NCI-H1048 (cell line): ENCODE results near the gene GRM8.

Experiments used
- DNase-seq: peaks from one replicate; lab custom pipeline; 2025; lab: John Stamatoyannopoulos, UW

The GRM8 gene

DNA sequence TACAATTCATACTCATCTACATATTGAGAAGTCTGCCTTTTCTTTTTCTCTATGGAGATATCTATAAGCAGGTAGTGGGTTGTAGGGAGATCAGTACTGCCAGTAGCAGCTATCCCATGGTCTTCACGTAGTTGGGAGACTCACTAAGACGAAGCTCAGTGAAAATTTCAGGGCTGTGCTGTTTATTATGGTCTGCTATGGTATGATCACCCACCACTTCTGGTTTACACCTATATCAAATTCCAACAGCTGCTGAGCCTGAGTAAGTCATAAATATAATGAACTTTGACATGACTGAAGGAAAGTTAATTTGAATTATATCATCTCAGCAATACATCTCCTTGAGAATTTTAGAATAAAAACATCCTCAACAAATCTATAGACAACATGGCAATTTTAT is 741.7 kb downstream of the GRM8 start:
- DNase-seq, result no peak

DNA sequence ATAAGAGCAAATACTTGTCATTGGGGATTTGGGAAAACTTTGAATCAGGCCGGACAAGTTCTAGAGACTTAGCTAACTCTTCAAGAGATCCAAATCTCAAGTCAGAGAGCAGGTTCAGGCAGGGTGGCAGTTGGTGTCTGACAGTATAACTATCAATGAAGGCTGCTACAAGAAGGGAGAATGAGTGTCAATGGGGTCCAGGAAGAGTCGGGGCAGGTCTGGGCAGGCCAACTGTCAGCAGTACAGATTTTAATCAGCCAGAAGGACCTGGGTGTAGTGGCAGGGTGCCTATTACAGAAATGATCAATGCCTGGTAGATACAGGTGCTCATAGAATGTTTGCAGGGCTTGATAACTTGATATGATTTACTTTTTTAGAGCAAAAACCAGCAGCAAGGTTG is 751.1 kb downstream of the GRM8 start:
- no peak for DNase-seq

DNA sequence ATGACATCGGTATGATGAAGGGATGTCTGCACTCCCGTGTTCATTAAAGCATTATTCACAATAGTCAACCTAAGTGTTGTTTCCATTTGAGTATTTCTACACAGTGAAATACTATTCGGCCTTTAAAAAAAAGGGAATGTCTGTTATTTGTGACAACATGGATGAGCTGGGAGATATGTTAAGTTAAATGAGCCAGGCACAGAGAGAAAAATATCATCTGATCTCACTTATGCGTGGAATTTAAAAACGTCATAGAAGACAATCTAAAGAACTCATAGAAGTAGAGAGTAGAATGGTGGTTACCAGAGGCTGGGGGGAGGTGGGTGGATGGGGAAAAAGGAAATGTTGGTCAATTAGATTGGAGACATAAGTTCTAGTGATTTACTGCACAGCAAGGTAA is 753.3 kb downstream of the GRM8 start:
- no peak for DNase-seq

GRCh38 chr7:126495733-126496132 is 757.0 kb downstream of the GRM8 start:
- DNase-seq, result no peak

DNA sequence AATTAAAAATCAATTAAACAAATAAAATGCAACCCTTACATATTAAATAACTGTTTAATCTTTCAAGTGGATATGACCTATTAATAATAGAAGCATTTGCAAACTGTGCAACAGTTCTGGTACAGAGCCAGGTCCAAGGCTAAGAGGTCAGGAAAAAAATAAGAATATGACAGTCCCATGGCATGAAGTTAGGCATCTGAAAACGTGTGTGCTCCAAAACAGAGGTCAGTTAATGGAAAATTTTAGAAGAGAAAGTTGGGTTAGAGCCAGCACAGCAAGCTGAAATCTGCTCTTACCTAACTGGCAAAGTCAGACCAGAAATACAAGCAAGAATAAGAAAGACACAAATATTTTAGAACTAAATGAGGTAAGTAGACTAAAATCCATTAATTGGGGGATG is 757.7 kb downstream of the GRM8 start:
- no peak for DNase-seq

- DNase-seq, result no peak
Observed at GRCh38 chr7:126493801-126494200, 758.9 kb downstream of the GRM8 start.

GRCh38 chr7:126489874-126490273 is 762.9 kb downstream of the GRM8 start:
- no peak for DNase-seq

- no peak for DNase-seq
Observed at GRCh38 chr7:126487728-126488442, 764.9 kb downstream of the GRM8 start.

DNA sequence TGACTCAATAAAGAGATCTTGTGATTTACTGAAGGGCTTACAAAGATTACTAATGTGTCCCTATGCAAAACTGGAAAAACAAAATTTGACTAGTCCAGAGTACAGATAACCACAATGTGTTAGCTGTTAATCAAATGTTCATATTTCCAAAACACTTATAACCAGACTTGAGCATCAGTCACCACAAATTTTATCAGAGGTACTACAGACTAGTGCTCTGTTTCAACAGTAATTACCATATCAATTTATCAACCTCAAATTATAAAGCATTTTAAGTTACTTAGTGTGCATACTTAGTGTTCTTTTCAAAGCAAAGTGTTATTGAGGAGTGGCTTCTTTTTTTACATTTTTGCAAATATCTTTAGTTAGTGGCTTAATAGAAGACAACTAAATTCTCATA is 765.9 kb downstream of the GRM8 start:
- DNase-seq, result no peak

DNA sequence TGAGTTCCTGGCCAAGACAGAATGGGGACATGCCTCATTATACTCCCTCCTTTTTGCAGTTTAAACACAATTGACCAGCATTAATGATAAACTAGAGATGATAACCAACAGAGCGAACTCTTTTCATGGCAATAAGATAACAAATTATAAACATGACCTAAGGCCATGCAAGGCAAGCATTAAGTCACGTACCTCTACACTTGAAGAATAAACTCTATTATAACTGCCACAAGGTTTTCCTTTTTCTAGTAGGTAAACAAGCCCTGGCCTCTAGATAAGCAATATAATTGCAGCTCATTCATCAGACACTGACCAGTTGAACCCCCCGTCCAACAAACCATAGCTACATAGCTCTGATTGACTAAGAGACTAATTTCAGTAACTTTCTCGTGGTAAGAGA is 767.0 kb downstream of the GRM8 start:
- DNase-seq, result no peak

- no peak for DNase-seq
Observed at GRCh38 chr7:126483972-126484371, 768.8 kb downstream of the GRM8 start.

DNA sequence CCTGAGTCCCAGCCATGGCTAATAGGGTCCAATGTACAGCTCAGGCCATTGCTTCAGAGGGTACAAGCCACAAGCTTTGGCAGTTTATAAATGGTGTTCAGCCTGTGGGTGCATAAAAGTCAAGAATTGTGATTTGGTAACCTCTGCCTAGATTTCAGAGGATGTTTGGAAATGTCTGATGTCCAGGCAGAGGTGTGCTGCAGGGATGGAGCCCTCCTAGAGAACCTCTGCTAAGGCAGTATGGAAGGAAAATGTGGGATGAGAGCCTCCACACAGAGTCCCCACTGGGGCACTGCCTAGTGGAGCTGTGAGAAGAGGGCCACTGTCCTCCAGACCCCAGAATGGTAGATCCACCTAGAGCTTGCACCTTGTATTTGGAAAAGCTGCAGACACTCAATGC is 779.9 kb downstream of the GRM8 start:
- no peak for DNase-seq

- no peak for DNase-seq
Observed at GRCh38 chr7:126462405-126462804, 790.3 kb downstream of the GRM8 start.

DNA sequence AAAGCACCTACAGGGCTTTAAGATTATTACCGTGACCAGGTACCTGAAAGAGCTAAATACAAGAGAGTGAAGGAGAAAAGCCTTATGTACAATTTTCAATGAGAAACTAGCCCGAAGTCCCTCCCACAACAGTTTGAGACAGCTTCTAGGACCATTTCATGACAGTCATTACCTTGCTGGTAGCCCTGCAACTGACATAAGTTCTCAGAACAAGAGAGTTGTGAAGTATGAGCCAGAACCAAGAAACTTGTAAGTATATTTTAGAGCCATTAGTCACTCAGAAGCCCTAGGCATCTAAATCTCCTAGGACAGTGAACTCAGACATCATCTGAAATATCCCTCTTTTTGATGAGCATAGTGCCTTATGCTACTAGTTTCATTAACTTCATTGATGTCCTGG is 792.1 kb downstream of the GRM8 start:
- no peak for DNase-seq

- DNase-seq, result no peak
Observed at GRCh38 chr7:126453104-126453503, 799.6 kb downstream of the GRM8 start.

DNA sequence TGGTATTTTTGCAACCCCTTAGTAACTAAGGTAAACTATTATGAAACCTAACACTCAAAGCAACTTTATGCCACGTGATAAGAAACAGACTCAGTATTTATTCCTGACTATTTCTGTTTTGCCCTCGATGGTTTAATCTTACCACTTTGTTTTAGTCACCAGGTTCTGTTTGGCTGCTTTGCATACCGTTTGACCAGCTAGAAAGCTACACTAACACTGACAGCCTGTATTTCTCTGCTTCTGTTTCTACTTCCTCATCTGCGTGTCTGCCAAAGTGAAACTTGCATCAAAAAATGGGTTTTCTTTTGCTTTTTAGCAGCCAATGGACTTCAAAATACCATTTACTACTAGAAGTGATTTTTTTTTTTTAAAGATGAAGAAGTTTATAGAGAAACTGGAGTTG is 802.5 kb downstream of the GRM8 start:
- DNase-seq, result no peak

DNA sequence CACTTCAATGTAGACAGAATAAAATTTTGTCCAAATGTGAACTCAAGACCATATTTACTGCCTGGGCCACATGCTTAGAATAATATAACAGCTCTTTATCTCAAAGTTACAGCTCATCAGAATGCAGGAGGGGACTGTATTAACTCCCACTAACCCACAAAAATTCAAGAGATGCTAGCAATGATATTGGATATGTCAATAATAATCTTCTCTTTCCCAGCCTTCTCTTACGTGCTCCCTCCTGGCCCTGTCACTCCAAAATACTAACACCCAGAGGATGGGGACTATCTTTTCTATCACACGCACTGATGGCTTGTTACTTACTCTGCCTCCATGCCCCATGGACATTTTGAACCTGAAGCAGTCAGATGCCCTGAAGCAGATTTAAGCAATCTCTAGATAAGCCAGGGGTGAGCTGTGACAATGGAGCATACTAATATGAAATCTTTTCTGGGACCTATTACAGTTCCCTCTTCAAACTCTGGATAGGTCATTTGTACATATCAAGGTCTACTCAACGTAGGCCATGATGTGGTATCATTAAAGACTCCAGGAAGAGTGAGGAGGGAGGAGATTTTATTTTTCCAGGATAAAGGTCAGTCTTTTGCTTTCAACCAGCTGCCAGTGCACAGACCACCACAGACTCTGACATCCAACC is 803.0 kb downstream of the GRM8 start:
- no peak for DNase-seq

- no peak for DNase-seq
Observed at GRCh38 chr7:126447984-126448383, 804.8 kb downstream of the GRM8 start.

DNA sequence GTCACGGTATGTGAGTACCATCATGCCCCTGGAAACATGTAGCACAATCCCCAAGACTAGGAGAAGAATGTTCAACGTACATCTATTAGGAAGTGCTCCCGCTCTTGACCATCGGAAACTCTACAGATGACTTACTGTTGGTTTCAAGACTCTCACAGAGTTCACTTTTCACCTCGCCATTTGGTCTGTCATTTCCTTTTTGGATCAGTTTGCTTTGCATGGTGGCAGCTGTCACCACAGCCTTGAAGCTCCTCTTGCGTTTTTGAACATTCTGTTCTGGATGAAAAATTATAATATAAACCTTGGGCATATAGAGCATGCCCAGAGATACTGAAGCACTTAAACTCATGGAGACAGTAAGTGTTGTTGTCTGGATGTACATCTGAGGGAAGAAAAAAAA is 806.8 kb downstream of the GRM8 start:
- no peak for DNase-seq

GRCh38 chr7:126443951-126444350 is 808.8 kb downstream of the GRM8 start:
- no peak for DNase-seq

GRCh38 chr7:126442908-126443307 is 809.8 kb downstream of the GRM8 start:
- no peak for DNase-seq

- no peak for DNase-seq
Observed at GRCh38 chr7:126441745-126442144, 811.0 kb downstream of the GRM8 start.

- no peak for DNase-seq
Observed at GRCh38 chr7:126440542-126440941, 812.2 kb downstream of the GRM8 start.
